ENCODE results near the gene BLOC1S1. TPM values are rescaled to one million over a fixed set of nuclear protein-coding genes. Genes with fewer than 3 reads are reported as not detected.

Gene BLOC1S1
- total RNA-seq, 1 experiment from 2014 or later, result 85.5 TPM

DNA sequence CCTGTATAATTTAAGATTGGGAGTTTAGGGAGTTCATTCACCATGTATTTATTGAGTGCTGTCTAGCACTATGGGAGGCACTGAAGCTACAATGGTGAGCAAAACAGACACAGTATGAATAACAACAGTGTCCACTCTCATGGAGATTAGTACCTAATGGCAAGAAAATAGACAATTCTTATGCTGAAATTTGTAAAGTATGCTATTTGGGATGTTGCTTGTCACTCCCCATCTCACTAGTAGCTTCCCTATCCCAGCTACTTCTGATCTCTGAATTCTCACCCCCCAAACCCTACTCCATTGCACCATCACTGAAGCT, 31.0 kb downstream of the BLOC1S1 start (continued):
- TF ChIP-seq POLR2AphosphoS5 (IDR thresholded peaks at IDR 0.05; ENCODE audit: low read depth, low read length) (no peak), YY1 (IDR thresholded peaks at IDR 0.05; ENCODE audit: extremely low read depth, insufficient replicate concordance, low read depth, low read length) (no peak), CBX3 (IDR thresholded peaks at IDR 0.05; ENCODE audit: low read depth) (no peak), MAX (IDR thresholded peaks at IDR 0.05) (no peak), FOSL1 (IDR thresholded peaks at IDR 0.05; ENCODE audit: low read depth) (no peak)

- Histone ChIP-seq H3K27me3 (ENCODE audit: insufficient read depth, low read length) (no peaks in the 10 kb centered on the region), H3K9ac (ENCODE audit: low read length) (no peak overlapping the region), H3K4me3 (replicated peaks in 1 of 2; ENCODE audit: low read depth in 1 of 2, low read length in 2 of 2) (no peak overlapping the region), H4K20me1 (ENCODE audit: insufficient read depth) (no peaks in the 10 kb centered on the region), H3K79me2 (ENCODE audit: insufficient read depth, low read length) (peaks cover 3% of the 10 kb centered on the region; the same call in 1 of the 2 replicates), H3K36me3 (ENCODE audit: control insufficient read depth in 1 of 2, insufficient read depth in 2 of 2, low read length in 2 of 2) (peaks cover 11 to 16% of the 10 kb centered on the region in 2 experiments; a peak in 2 of 4 replicates), H3K9me2 (ENCODE audit: insufficient read depth) (no peaks in the 10 kb centered on the region), H3K4me2 (ENCODE audit: low read length) (no peak overlapping the region), H3K27ac (ENCODE audit: low read depth, low read length) (no peak overlapping the region), H2AFZ (ENCODE audit: low read depth, low read length, poor library complexity, severe bottlenecking) (no peak overlapping the region), H3K9me3 (ENCODE audit: control insufficient read depth in 1 of 2, insufficient read depth in 1 of 2, low read depth in 1 of 2, low read length in 2 of 2) (no peaks in the 10 kb centered on the region), H3K4me1 (ENCODE audit: control insufficient read depth in 1 of 2, insufficient read depth in 2 of 2, low read length in 2 of 2) (peaks cover 4 to 19% of the 10 kb centered on the region in 2 experiments)
- ChIA-PET RAD21 (ENCODE audit: low non-redundant PET in 1 of 2, low total read pairs in 2 of 2, uncharacterized antibody in 2 of 2, unreplicated experiment in 2 of 2) (interaction anchor here in 1 of 2 experiments (1.2 kb wide), 1 partner anchor 10 kb away, joined by 3 read pairs; no protein-coding TSS in a partner anchor), CTCF (interaction anchor here (1.9 kb wide), 1 partner anchor 11 kb away, joined by 10 read pairs; no protein-coding TSS in a partner anchor), POLR2A (no interaction called here)
- BruUV-seq (replicated peaks), result no TSS peak
- DNase-seq (ENCODE audit: low read depth, low spot score), result no peak
- intact Hi-C loops (cut with micrococcal nuclease), result no loop called here
- ATAC-seq, result no peak
- TF ChIP-seq ATF3 (IDR thresholded peaks at IDR 0.05) (no peak), CEBPB (IDR thresholded peaks at IDR 0.05; ENCODE audit: low read depth) (no peak), ZNF274 (IDR thresholded peaks at IDR 0.05; ENCODE audit: low read depth, low read length) (no peak), SRF (IDR thresholded peaks at IDR 0.05; ENCODE audit: low read depth) (no peak), CBX3 (IDR thresholded peaks at IDR 0.05; ENCODE audit: low read depth) (no peak), TCF7L2 (IDR thresholded peaks at IDR 0.05; ENCODE audit: borderline replicate concordance, extremely low read depth, insufficient read depth, insufficient read length) (no peak), ZFX (IDR thresholded peaks at IDR 0.05) (no peak), YY1 (IDR thresholded peaks at IDR 0.05; ENCODE audit: extremely low read depth, insufficient replicate concordance, low read depth, low read length) (no peak), POLR2AphosphoS5 (IDR thresholded peaks at IDR 0.05; ENCODE audit: low read depth, low read length) (no peak), EZH2phosphoT487 (IDR thresholded peaks at IDR 0.05; ENCODE audit: borderline replicate concordance) (no peak), SP1 (IDR thresholded peaks at IDR 0.05; ENCODE audit: low read depth) (no peak), SIN3A (IDR thresholded peaks at IDR 0.05; ENCODE audit: low read depth) (no peak), FOSL1 (IDR thresholded peaks at IDR 0.05; ENCODE audit: low read depth) (no peak), MAX (IDR thresholded peaks at IDR 0.05) (no peak), EGR1 (IDR thresholded peaks at IDR 0.05; ENCODE audit: low read depth) (no peak), ELF1 (IDR thresholded peaks at IDR 0.05; ENCODE audit: borderline replicate concordance, low read depth) (no peak), JUND (IDR thresholded peaks at IDR 0.05) (no peak)
- TF ChIP-seq, protein P1, sequence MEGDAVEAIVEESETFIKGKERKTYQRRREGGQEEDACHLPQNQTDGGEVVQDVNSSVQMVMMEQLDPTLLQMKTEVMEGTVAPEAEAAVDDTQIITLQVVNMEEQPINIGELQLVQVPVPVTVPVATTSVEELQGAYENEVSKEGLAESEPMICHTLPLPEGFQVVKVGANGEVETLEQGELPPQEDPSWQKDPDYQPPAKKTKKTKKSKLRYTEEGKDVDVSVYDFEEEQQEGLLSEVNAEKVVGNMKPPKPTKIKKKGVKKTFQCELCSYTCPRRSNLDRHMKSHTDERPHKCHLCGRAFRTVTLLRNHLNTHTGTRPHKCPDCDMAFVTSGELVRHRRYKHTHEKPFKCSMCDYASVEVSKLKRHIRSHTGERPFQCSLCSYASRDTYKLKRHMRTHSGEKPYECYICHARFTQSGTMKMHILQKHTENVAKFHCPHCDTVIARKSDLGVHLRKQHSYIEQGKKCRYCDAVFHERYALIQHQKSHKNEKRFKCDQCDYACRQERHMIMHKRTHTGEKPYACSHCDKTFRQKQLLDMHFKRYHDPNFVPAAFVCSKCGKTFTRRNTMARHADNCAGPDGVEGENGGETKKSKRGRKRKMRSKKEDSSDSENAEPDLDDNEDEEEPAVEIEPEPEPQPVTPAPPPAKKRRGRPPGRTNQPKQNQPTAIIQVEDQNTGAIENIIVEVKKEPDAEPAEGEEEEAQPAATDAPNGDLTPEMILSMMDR (IDR thresholded peaks at IDR 0.05 in 2 of 3, conservative IDR thresholded peaks at IDR 0.05 in 1 of 3; ENCODE audit: borderline replicate concordance in 1 of 3, insufficient read depth in 1 of 3, low read depth in 2 of 3, low read length in 2 of 3), result no peak
- TF ChIP-seq, protein P2, sequence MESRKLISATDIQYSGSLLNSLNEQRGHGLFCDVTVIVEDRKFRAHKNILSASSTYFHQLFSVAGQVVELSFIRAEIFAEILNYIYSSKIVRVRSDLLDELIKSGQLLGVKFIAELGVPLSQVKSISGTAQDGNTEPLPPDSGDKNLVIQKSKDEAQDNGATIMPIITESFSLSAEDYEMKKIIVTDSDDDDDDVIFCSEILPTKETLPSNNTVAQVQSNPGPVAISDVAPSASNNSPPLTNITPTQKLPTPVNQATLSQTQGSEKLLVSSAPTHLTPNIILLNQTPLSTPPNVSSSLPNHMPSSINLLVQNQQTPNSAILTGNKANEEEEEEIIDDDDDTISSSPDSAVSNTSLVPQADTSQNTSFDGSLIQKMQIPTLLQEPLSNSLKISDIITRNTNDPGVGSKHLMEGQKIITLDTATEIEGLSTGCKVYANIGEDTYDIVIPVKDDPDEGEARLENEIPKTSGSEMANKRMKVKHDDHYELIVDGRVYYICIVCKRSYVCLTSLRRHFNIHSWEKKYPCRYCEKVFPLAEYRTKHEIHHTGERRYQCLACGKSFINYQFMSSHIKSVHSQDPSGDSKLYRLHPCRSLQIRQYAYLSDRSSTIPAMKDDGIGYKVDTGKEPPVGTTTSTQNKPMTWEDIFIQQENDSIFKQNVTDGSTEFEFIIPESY (IDR thresholded peaks at IDR 0.05; ENCODE audit: extremely low read depth, insufficient replicate concordance, low read length), result no peak
Observed at GRCh38 chr12:55748230-55748993, 32.6 kb downstream of the BLOC1S1 start.
